ENCODE data around the gene AQP10.
"Not testable (repeated sequence)": the region's sequence is repeated elsewhere in the genome, so short reads cannot be mapped to it uniquely, and the experiment has no call there.

Gene AQP10

DNA sequence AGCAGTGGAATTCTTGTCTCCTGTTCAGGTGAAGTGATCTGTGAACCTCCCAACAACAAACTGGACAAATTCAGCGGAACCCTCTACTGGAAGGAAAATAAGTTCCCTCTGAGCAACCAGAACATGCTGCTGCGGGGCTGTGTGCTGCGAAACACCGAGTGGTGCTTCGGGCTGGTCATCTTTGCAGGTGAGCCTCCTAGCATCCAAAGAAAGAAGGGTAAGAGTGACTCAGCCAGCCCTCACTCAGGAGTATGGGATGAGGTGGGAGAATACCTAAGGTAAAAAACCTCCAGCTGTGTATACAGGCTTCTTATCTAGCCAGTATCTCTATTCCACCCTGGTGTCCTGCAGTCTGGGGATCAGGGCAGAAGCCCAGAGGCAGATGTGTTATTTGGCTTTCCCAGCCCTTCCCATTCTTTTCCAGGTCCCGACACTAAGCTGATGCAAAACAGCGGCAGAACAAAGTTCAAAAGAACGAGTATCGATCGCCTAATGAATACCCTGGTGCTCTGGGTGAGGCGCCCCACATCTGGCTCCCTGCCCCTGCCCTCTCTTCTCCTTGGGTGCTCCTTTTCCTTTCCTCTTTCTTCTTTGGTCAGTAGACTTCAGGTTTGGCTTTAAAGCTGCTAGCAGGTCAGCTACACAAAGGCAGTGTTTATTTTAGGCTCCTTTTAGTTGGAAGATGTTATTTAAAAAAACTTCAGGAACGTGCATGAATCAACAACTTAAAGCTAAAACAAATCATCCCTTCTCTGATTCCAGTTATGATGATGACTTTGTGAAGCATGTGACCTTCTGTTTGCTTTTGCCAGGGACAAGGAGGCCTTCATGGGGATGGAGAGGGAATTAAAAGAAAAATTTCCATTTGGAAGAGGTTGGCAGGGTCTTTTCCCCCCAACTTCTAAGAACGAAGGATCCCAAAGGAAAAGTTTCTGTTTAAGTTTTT lies 13.5 kb downstream of the AQP10 start:
- no peak for TF ChIP-seq CTCF (IDR thresholded peaks at IDR 0.05; ENCODE audit: low read depth, low read length)
- H3K4me3 ChIP-seq (ENCODE audit: low read depth, low read length): no peak overlapping the region

GRCh38 chr1:154335025-154335714 lies 14.3 kb downstream of the AQP10 start:
- peak; percentile 76 for TF ChIP-seq CTCF (IDR thresholded peaks at IDR 0.05; ENCODE audit: low read depth, low read length)
- H3K4me3 ChIP-seq (ENCODE audit: low read depth, low read length): no peak overlapping the region

DNA sequence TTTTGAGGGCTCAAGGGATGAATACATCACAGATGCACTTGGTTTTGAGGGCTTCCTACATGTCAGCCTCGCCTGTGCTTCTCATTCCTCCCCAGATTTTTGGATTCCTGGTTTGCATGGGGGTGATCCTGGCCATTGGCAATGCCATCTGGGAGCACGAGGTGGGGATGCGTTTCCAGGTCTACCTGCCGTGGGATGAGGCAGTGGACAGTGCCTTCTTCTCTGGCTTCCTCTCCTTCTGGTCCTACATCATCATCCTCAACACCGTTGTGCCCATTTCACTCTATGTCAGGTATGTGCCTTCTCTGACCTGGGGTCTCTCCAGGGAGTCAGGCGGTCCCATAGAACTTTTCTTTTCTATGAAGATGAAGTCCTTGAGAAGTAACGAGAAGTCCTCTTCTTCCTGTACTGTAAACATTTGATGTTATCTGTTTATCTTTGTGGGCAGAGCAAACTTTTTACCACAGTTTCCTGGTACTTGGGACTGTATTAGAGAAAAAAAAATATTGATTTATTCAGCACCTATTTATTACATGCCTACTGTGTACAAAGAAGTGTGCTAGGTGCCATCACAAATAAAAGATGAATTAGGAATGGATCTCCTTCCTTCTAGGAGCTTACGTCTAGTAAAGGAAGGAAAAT lies 16.5 kb downstream of the AQP10 start:
- no peak overlapping the region for H3K4me3 ChIP-seq (ENCODE audit: low read depth, low read length)
- TF ChIP-seq CTCF (IDR thresholded peaks at IDR 0.05; ENCODE audit: low read depth, low read length): no peak

- H3K4me3 ChIP-seq (ENCODE audit: low read depth, low read length): no peak overlapping the region
- TF ChIP-seq CTCF (IDR thresholded peaks at IDR 0.05; ENCODE audit: low read depth, low read length): no peak
Observed at GRCh38 chr1:154338875-154339274, 18.0 kb downstream of the AQP10 start.

GRCh38 chr1:154341366-154341765 lies 20.5 kb downstream of the AQP10 start:
- not testable (repeated sequence) for H3K4me3 ChIP-seq (ENCODE audit: low read depth, low read length)

GRCh38 chr1:154342132-154342531 lies 21.2 kb downstream of the AQP10 start:
- no peak for TF ChIP-seq CTCF (IDR thresholded peaks at IDR 0.05; ENCODE audit: low read depth, low read length)
- no peak overlapping the region for H3K4me3 ChIP-seq (ENCODE audit: low read depth, low read length)

DNA sequence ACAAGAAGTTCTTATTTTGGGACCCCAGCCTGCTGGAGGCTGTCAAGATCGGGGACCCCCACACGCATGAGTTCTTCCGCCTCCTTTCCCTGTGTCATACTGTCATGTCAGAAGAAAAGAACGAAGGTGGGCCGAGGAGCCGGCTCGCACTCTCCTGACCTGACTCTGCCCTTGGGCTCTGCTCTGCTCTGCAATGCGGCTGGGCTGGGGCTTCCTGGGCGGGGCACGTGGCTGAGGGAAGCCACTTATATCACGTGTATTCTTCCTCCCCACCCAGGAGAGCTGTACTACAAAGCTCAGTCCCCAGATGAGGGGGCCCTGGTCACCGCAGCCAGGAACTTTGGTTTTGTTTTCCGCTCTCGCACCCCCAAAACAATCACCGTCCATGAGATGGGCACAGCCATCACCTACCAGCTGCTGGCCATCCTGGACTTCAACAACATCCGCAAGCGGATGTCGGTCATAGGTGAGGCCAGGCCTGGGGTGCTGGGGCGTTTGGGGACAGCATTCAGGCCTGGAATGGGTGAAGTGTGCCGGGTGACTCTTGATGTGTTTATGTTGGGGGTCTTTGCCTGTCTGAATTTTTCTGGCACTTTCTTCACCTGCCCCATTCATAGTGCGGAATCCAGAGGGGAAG lies 22.1 kb downstream of the AQP10 start:
- no peak for TF ChIP-seq CTCF (IDR thresholded peaks at IDR 0.05; ENCODE audit: low read depth, low read length)
- no peak overlapping the region for H3K4me3 ChIP-seq (ENCODE audit: low read depth, low read length)
